DMS153 treated with DMSO at 0.1 percent for 48 hours (cell line): ENCODE measurements around the gene TMEM214.
A peak's percentile ranks its signal among the peaks of the same experiment; 100 is the strongest.

ENCODE experiments used
- DNase-seq: peaks from one replicate; lab custom pipeline; 2025; ENCODE audit not compliant: unreplicated experiment; lab: John Stamatoyannopoulos, UW

TMEM214 gene

DNA sequence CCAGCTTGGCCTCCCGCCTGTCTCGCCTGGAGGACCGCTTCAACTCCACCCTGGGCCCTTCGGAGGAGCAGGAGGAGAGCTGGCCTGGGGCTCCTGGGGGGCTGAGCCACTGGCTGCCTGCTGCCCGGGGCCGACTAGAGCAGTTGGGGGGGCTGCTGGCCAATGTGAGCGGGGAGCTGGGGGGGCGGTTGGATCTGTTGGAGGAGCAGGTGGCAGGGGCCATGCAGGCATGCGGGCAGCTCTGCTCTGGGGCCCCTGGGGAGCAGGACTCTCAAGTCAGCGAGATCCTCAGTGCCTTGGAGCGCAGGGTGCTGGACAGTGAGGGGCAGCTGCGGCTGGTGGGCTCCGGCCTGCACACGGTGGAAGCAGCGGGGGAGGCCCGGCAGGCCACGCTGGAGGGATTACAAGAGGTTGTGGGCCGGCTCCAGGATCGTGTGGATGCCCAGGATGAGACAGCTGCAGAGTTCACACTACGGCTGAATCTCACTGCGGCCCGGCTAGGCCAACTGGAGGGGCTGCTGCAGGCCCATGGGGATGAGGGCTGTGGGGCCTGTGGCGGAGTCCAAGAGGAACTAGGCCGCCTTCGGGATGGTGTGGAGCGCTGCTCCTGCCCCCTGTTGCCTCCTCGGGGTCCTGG is 50.1 kb downstream of the TMEM214 start:
- no peak for DNase-seq

DNA sequence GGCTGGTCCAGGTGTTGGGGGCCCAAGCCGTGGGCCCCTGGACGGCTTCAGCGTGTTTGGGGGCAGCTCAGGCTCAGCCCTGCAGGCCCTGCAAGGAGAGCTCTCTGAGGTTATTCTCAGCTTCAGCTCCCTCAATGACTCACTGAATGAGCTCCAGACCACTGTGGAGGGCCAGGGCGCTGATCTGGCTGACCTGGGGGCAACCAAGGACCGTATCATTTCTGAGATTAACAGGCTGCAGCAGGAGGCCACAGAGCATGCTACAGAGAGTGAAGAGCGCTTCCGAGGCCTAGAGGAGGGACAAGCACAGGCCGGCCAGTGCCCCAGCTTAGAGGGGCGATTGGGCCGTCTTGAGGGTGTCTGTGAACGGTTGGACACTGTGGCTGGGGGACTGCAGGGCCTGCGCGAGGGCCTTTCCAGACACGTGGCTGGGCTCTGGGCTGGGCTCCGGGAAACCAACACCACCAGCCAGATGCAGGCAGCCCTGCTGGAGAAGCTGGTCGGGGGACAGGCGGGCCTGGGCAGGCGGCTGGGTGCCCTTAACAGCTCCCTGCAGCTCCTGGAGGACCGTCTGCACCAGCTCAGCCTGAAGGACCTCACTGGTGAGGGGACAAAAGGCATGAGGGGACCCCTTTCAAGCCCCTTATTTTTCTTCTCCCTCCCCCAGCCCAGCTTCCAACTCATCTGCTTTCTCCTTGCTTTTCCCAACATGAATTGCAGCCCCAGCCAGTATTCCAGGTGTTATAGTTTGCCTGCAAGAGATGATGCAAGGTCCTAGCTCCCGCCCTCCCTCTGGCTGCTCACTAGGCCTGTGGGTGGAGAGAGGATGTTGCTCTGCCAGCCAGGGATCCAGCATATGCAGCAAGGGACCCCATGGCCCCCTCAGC is 50.9 kb downstream of the TMEM214 start:
- no peak for DNase-seq

DNA sequence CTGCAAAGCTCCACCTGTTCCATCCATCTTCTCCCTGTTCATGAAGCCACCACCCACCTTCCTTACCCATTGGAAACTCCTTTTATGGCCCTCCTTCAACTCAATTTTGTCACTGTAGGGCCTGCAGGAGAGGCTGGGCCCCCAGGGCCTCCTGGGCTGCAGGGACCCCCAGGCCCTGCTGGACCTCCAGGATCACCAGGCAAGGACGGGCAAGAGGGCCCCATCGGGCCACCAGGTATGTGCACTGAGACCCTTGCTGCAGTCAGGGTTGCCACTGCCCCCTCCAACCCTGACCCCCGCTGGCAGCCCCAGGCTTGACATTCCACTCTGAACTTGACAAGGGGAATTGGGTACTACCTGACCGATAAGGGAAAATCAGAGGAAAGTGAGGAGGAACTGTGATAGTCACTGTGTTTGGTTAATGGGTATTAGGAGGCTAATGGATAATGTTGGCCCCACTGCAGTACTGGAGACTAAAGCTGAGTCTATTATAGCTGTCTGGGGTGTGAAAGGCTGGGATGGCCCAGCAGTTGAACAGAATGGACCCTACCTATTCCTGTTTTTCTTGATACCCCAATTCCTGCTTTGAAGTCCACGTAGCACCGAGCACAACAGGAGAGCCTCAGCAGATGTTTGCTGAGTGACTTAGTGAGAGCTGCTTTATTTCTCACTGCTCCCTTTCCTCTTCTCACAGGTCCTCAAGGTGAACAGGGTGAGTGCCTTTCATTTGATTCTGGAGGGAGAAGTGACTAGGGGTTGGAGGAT is 51.7 kb downstream of the TMEM214 start:
- no peak for DNase-seq

DNA sequence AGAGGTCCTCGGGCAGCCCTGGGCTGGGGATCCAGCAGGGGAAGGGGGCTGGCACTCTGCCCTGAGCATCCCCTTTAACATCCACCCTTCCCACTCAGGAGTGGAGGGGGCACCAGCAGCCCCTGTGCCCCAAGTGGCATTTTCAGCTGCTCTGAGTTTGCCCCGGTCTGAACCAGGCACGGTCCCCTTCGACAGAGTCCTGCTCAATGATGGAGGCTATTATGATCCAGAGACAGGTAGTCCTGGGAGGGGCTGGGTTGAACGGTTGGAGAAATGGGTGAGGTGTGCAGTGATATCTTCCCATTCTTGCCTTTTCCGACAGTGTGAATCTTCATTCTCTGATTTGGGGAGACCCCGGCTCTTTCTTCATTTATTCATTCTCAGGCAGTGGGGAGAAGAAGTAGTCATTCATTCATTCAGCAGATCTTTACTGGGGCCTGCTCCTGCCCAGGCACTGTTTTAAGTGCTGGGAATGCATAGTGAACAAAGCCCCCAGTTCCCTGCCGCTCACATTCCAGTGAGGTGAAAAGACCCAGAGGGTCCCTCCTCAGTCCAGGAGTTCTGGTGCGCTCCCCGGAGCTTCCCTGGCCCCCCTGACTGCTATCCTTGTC is 52.4 kb downstream of the TMEM214 start:
- DNase-seq = no peak

DNA sequence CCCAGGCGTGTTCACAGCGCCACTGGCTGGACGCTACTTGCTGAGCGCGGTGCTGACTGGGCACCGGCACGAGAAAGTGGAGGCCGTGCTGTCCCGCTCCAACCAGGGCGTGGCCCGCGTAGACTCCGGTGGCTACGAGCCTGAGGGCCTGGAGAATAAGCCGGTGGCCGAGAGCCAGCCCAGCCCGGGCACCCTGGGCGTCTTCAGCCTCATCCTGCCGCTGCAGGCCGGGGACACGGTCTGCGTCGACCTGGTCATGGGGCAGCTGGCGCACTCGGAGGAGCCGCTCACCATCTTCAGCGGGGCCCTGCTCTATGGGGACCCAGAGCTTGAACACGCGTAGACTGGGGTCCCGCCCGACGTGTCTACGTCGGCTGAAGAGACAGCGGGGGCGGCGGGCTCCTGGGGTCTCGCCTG is 52.9 kb downstream of the TMEM214 start:
- DNase-seq = peak; percentile 8

DNA sequence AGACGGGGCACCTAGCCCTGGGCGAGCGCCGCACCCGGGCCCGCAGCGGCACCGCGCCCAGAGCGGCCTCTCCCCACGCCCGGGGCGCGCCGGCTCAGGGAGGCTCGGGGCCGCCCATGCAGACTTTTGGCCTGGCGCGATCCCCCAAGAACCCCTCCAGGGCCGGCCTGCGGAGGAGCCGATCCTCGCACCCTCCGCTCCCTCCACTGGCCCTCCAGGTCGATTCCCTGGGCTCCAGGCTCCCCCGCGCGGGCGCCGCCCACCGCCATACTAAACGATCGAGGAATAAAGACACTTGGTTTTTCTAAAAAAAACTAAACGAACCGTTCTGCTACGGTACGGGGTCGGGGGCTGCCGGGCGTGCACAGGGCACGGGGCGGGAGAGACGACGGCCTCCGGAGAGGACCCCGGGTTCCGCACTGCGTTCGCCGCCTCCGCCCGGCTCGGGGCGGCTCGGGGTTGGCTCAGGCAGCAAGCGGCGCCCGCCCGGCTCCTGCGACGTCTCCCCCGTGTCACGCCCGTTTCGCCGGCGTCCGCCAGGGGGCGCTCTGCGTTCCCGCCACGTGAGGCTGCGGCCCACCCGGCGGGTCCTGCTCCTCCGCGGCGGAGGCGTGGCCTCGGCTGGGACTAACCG is 53.4 kb downstream of the TMEM214 start:
- DNase-seq = peak; percentile 88

DNA sequence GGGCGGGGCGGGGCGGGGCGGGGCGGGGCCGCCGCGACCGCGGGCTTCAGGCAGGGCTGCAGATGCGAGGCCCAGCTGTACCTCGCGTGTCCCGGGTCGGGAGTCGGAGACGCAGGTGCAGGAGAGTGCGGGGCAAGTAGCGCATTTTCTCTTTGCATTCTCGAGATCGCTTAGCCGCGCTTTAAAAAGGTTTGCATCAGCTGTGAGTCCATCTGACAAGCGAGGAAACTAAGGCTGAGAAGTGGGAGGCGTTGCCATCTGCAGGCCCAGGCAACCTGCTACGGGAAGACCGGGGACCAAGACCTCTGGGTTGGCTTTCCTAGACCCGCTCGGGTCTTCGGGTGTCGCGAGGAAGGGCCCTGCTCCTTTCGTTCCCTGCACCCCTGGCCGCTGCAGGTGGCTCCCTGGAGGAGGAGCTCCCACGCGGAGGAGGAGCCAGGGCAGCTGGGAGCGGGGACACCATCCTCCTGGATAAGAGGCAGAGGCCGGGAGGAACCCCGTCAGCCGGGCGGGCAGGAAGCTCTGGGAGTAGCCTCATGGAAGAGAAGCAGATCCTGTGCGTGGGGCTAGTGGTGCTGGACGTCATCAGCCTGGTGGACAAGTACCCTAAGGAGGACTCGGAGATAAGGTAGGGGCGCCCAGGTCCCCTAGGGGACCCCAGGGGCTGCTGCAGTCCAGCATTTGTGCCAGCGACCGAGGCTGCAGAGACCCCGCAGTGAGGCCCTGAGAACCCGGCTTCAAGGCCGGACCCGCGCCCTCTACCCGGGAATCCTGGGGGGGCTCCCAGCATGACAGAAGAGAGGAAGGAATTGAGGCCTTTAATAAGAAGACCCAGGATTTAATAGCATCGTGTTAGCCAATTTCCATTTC is 54.2 kb downstream of the TMEM214 start, which contains the start of gene KHK:
Gene KHK, plus strand, starts transcription at position 49 of the 870 bp plus-strand sequence. Its CDS starts 488 bp downstream, at position 537.
- peak; percentile 64 for DNase-seq

DNA sequence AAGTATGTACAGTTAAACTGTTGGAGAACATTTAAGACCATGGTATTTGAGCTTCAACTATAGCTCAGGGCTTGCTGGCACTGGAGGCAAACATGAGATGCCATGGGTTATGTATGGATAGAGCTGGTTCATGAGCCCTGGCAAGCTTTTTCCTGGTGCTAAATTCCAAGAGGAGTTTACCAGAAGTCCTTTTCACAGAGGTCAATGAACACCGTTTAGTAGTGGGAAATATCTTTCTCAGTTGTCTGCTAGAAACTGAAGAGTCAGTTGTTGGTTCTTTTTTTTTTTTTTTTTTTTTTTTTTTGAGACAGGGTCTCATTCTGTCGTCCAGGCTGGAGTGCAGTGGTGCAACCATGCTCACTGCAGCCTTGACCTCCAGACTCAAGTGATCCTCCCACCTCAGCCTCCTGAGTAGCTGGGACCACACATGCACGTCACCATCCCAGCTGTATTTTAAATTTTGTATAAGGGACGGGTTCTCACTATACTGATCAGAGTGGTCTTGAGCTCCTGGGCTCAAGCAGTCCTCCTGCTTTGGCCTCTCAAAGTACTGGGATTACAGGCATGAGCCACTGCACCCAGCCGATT is 55.2 kb downstream of the TMEM214 start:
- DNase-seq = no peak

DNA sequence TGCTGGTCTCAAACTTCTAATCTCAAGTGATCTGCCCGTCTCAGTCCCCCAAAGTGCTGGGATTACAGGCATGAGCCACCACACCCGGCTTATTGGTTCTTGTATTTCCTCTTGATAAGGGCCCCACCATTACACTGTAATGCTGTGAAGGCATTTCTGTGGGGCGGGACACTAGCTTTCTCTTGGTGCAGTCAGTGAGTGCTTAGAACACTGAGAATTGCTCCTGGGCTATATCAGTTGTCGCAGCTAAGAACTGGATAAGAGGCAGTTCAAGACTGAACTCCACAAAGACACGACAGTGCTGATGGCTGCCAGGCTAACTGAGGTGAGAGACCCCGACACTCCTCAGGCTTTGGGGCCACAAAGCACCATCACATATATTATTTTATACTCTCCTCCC is 55.9 kb downstream of the TMEM214 start:
- DNase-seq = no peak

DNA sequence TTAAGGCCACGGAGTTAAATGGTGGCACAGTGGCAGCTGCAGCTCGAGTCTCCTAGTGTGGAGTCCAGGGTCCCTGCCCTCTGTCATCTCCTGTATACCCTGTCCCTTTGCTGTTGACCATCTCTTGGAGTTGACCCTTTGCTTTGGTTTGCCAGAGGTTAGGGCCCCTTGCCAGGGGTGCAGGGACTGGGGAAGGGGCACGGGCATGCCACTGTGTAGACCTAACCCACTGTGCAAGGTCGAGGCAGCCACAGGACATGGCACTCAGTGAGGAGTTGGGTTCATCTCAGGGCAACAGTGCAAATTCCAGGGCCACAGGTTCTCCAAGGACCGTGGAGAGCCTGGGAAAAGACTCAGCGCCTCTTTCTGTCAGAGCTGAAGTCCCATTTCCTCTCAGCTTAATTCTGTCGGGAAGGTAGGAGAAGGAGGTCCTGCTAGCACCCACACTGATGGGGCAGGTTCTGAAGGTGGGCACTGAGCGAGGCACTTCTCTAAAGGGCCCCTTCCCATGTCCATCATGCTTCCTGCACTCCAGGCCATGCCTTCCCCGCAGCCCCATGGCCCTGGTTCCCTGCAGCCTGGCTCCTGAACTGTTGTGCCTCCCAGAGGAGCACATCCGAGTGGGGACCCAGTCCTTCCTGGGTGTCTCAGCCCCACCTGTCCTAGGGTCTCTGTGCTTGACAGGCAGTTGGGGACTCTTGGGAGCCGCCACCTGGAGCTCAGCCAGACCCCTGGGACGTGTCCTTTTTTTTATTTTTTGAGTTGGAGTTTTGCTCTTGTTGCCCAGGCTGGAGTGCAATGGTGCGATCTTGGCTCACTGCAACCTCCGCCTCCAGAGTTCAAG is 56.6 kb downstream of the TMEM214 start:
- no peak for DNase-seq
